ENCODE results near the gene B3GALNT1.

Gene B3GALNT1

DNA sequence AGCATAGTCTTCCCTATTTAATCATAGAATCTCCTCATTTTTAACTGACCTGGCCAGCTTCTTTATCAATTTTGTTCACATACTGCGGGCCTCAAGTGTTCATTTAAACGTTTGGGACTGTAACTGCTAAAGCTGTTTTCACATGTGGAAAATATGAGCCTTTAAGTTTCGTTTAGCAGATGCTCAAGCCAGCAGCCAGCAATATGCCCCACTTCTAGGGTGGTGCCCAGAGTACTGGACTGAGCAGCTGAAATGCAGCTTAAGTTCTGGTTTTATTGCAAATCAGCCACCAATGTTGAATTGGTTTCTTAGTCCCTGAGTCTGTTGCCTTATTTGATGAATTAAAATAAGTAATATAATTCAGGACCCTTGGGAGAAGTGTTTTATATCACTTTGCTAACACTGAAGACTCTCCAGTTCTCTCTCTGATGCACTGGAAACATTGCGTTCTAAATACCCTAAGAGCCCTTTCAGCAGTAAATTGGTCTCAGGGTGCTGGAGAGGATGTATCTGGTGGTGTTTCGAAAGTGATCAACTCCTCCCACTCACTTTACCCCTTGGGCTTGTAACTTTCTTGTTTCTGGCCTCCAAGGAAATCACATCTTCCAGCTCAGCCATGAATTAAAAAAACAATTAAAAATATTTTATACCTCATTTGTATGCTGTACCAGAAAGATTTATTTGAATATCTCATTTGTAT lies 61.7 kb downstream of the B3GALNT1 start:
- TF ChIP-seq ARNTL (CRISPR knock-in tag; IDR thresholded peaks at IDR 0.05; ENCODE audit: borderline replicate concordance, low read depth), result no peak
- no peak for TF ChIP-seq CSDC2 (CRISPR knock-in tag; IDR thresholded peaks at IDR 0.05)
- TF ChIP-seq PATZ1 (CRISPR knock-in tag; IDR thresholded peaks at IDR 0.05; ENCODE audit: borderline replicate concordance), result no peak
- TF ChIP-seq, protein P1, sequence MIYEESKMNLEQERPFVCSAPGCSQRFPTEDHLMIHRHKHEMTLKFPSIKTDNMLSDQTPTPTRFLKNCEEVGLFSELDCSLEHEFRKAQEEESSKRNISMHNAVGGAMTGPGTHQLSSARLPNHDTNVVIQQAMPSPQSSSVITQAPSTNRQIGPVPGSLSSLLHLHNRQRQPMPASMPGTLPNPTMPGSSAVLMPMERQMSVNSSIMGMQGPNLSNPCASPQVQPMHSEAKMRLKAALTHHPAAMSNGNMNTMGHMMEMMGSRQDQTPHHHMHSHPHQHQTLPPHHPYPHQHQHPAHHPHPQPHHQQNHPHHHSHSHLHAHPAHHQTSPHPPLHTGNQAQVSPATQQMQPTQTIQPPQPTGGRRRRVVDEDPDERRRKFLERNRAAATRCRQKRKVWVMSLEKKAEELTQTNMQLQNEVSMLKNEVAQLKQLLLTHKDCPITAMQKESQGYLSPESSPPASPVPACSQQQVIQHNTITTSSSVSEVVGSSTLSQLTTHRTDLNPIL (CRISPR knock-in tag; IDR thresholded peaks at IDR 0.05; ENCODE audit: low read depth), result no peak
- TF ChIP-seq OSR1 (CRISPR knock-in tag; IDR thresholded peaks at IDR 0.05), result no peak
- TF ChIP-seq ZNF70 (CRISPR knock-in tag; IDR thresholded peaks at IDR 0.05), result no peak
- no peak for TF ChIP-seq RARB (CRISPR knock-in tag; IDR thresholded peaks at IDR 0.05)
- TF ChIP-seq BACH2 (CRISPR knock-in tag; IDR thresholded peaks at IDR 0.05; ENCODE audit: borderline replicate concordance), result no peak
- ATAC-seq, result no peak

- TF ChIP-seq PPARA (CRISPR knock-in tag; IDR thresholded peaks at IDR 0.05; ENCODE audit: borderline replicate concordance), result no peak
- TF ChIP-seq, protein P2, sequence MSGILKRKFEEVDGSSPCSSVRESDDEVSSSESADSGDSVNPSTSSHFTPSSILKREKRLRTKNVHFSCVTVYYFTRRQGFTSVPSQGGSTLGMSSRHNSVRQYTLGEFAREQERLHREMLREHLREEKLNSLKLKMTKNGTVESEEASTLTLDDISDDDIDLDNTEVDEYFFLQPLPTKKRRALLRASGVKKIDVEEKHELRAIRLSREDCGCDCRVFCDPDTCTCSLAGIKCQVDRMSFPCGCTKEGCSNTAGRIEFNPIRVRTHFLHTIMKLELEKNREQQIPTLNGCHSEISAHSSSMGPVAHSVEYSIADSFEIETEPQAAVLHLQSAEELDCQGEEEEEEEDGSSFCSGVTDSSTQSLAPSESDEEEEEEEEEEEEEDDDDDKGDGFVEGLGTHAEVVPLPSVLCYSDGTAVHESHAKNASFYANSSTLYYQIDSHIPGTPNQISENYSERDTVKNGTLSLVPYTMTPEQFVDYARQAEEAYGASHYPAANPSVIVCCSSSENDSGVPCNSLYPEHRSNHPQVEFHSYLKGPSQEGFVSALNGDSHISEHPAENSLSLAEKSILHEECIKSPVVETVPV (CRISPR knock-in tag; IDR thresholded peaks at IDR 0.05), result no peak
- TF ChIP-seq ZFP3 (CRISPR knock-in tag; IDR thresholded peaks at IDR 0.05), result no peak
- no peak for TF ChIP-seq ZC3H10 (CRISPR knock-in tag; IDR thresholded peaks at IDR 0.05)
- TF ChIP-seq, protein P3, sequence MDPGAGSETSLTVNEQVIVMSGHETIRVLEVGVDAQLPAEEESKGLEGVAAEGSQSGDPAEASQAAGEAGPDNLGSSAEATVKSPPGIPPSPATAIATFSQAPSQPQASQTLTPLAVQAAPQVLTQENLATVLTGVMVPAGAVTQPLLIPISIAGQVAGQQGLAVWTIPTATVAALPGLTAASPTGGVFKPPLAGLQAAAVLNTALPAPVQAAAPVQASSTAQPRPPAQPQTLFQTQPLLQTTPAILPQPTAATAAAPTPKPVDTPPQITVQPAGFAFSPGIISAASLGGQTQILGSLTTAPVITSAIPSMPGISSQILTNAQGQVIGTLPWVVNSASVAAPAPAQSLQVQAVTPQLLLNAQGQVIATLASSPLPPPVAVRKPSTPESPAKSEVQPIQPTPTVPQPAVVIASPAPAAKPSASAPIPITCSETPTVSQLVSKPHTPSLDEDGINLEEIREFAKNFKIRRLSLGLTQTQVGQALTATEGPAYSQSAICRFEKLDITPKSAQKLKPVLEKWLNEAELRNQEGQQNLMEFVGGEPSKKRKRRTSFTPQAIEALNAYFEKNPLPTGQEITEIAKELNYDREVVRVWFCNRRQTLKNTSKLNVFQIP (CRISPR knock-in tag; IDR thresholded peaks at IDR 0.05; ENCODE audit: borderline replicate concordance, low read depth), result no peak
- TF ChIP-seq ZNF565 (CRISPR knock-in tag; conservative IDR thresholded peaks at IDR 0.05; ENCODE audit: low read depth), result no peak
- TF ChIP-seq ISL1 (CRISPR knock-in tag; IDR thresholded peaks at IDR 0.05), result no peak
- TF ChIP-seq ZNF8 (CRISPR knock-in tag; IDR thresholded peaks at IDR 0.05), result no peak
- no peak for TF ChIP-seq ESRRG (CRISPR knock-in tag; IDR thresholded peaks at IDR 0.05)
- TF ChIP-seq BACH2 (CRISPR knock-in tag; IDR thresholded peaks at IDR 0.05; ENCODE audit: borderline replicate concordance), result no peak
- no peak for ATAC-seq
Observed at GRCh38 chr3:161042023-161042501, 63.1 kb downstream of the B3GALNT1 start.

DNA sequence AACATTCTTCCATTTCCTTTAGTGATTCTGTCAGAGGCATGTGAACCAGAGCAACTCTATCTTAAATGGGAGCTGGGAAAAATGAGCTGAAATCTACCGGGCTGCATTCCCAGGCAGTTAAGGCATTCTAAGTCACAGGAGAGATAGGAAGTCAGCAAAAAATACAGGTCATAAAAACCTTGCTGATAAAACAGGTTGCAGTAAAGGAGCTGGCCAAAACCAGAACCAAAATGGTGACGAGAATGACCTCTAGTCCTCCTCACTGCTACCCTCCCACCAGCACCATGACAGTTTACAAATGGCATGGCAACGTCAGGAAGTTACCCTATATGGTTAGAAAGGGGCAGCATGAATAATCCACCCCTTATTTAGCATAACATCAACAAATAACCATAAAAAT lies 66.4 kb downstream of the B3GALNT1 start:
- ATAC-seq, result no peak
- TF ChIP-seq, protein P3 (CRISPR knock-in tag; IDR thresholded peaks at IDR 0.05; ENCODE audit: borderline replicate concordance, low read depth), result no peak
- TF ChIP-seq ZFP30 (CRISPR knock-in tag; IDR thresholded peaks at IDR 0.05), result no peak
- TF ChIP-seq ZFP3 (CRISPR knock-in tag; IDR thresholded peaks at IDR 0.05), result no peak
- no peak for TF ChIP-seq GLIS3 (CRISPR knock-in tag; IDR thresholded peaks at IDR 0.05)
- TF ChIP-seq OSR1 (CRISPR knock-in tag; IDR thresholded peaks at IDR 0.05), result no peak
- TF ChIP-seq, protein P1 (CRISPR knock-in tag; IDR thresholded peaks at IDR 0.05; ENCODE audit: low read depth), result no peak
- no peak for TF ChIP-seq ISL1 (CRISPR knock-in tag; IDR thresholded peaks at IDR 0.05)
- TF ChIP-seq CSDC2 (CRISPR knock-in tag; IDR thresholded peaks at IDR 0.05), result no peak
- TF ChIP-seq ARNTL (CRISPR knock-in tag; IDR thresholded peaks at IDR 0.05; ENCODE audit: borderline replicate concordance, low read depth), result no peak
- no peak for TF ChIP-seq PATZ1 (CRISPR knock-in tag; IDR thresholded peaks at IDR 0.05; ENCODE audit: borderline replicate concordance)
- TF ChIP-seq ESRRG (CRISPR knock-in tag; IDR thresholded peaks at IDR 0.05), result no peak
- TF ChIP-seq, protein P2 (CRISPR knock-in tag; IDR thresholded peaks at IDR 0.05), result no peak
- TF ChIP-seq SNAI2 (CRISPR knock-in tag; IDR thresholded peaks at IDR 0.05), result no peak
- no peak for TF ChIP-seq ZNF565 (CRISPR knock-in tag; conservative IDR thresholded peaks at IDR 0.05; ENCODE audit: low read depth)
- TF ChIP-seq TCF4 (CRISPR knock-in tag; IDR thresholded peaks at IDR 0.05; ENCODE audit: borderline replicate concordance), result no peak

All from SK-N-SH treated with all-trans-retinoic acid at 6 μM for 48 hours (cell line).